HG03280 (cell line): ENCODE measurements around the gene ARHGAP24.
"Not testable (repeated sequence)": the region's sequence is repeated elsewhere in the genome, so short reads cannot be mapped to it uniquely, and the experiment has no call there.

Source experiments
- ATAC-seq: cut with Tn5 transposase; IDR thresholded peaks from one replicate; pipeline ENCODE4 v1.9.1; 2021; ENCODE audit warnings: mild to moderate bottlenecking, moderate library complexity; ENCODE audit not compliant: unreplicated experiment

Gene ARHGAP24

GRCh38 chr4:85515701-85516100 lies 40.8 kb downstream of the ARHGAP24 start:
- no peak for ATAC-seq

GRCh38 chr4:85518526-85518925 lies 43.6 kb downstream of the ARHGAP24 start:
- not testable (repeated sequence) for ATAC-seq

- no peak for ATAC-seq
Observed at GRCh38 chr4:85520765-85521749, 46.1 kb downstream of the ARHGAP24 start.

GRCh38 chr4:85522277-85522676 lies 47.3 kb downstream of the ARHGAP24 start:
- ATAC-seq, result no peak

- no peak for ATAC-seq
Observed at GRCh38 chr4:85522836-85523235, 47.9 kb downstream of the ARHGAP24 start.

GRCh38 chr4:85527815-85528214 lies 52.9 kb downstream of the ARHGAP24 start:
- no peak for ATAC-seq

- no peak for ATAC-seq
Observed at GRCh38 chr4:85531560-85532341, 56.8 kb downstream of the ARHGAP24 start.

GRCh38 chr4:85534120-85534519 lies 59.2 kb downstream of the ARHGAP24 start:
- ATAC-seq, result no peak

- no peak for ATAC-seq
Observed at GRCh38 chr4:85543832-85544231, 68.9 kb downstream of the ARHGAP24 start.

GRCh38 chr4:85544751-85545150 lies 69.8 kb downstream of the ARHGAP24 start:
- ATAC-seq, result no peak

- no peak for ATAC-seq
Observed at GRCh38 chr4:85548116-85548515, 73.2 kb downstream of the ARHGAP24 start.

- no peak for ATAC-seq
Observed at GRCh38 chr4:85548841-85549240, 73.9 kb downstream of the ARHGAP24 start.

GRCh38 chr4:85555206-85555605 lies 80.3 kb downstream of the ARHGAP24 start:
- ATAC-seq, result no peak

- no peak for ATAC-seq
Observed at GRCh38 chr4:85556283-85556682, 81.3 kb downstream of the ARHGAP24 start.

GRCh38 chr4:85557016-85557901 lies 82.3 kb downstream of the ARHGAP24 start:
- peak; percentile 83 for ATAC-seq

GRCh38 chr4:85565761-85566480 lies 91.0 kb downstream of the ARHGAP24 start:
- ATAC-seq, result no peak

- ATAC-seq, result no peak
Observed at GRCh38 chr4:85569730-85570299, 94.9 kb downstream of the ARHGAP24 start.

GRCh38 chr4:85570388-85570787 lies 95.4 kb downstream of the ARHGAP24 start:
- ATAC-seq, result no peak

- ATAC-seq, result no peak
Observed at GRCh38 chr4:85571008-85571407, 96.1 kb downstream of the ARHGAP24 start.

GRCh38 chr4:85573270-85573669 lies 98.3 kb downstream of the ARHGAP24 start:
- no peak for ATAC-seq
